Ishikawa (cell line): ENCODE measurements around the gene TAF11L13.

Experiments used
- CEBPB ChIP-seq: IDR thresholded peaks from 2 replicates; pipeline ENCODE4 v1.6.1; 2012
- CREB1 ChIP-seq: IDR thresholded peaks from 2 replicates; pipeline ENCODE4 v1.6.1; 2012; ENCODE audit warnings: low read depth
- EGR1 ChIP-seq: IDR thresholded peaks from 2 replicates; pipeline ENCODE4 v1.6.1; 2012
- EP300 ChIP-seq: IDR thresholded peaks from 2 replicates; pipeline ENCODE4 v1.6.1; 2012; ENCODE audit warnings: borderline replicate concordance
- FOXM1 ChIP-seq: IDR thresholded peaks from 2 replicates; pipeline ENCODE4 v1.6.1; 2012; ENCODE audit warnings: low read depth, borderline replicate concordance
- MAX ChIP-seq: IDR thresholded peaks from 2 replicates; pipeline ENCODE4 v1.6.1; 2012
- RAD21 ChIP-seq: IDR thresholded peaks from 2 replicates; pipeline ENCODE4 v1.6.1; 2012; ENCODE audit warnings: low read depth
- REST ChIP-seq: IDR thresholded peaks from 2 replicates; pipeline ENCODE4 v1.6.1; 2012; ENCODE audit warnings: low read depth, mild to moderate bottlenecking
- TAF1 ChIP-seq: IDR thresholded peaks from 2 replicates; pipeline ENCODE4 v1.6.1; 2012; ENCODE audit warnings: low read depth, mild to moderate bottlenecking
- TCF12 ChIP-seq: IDR thresholded peaks from 2 replicates; pipeline ENCODE4 v1.6.1; 2012; ENCODE audit warnings: low read depth
- TEAD4 ChIP-seq: IDR thresholded peaks from 2 replicates; pipeline ENCODE4 v1.6.1; 2012
- USF1 ChIP-seq: IDR thresholded peaks from 2 replicates; pipeline ENCODE4 v1.6.1; 2012
- YY1 ChIP-seq: IDR thresholded peaks from 2 replicates; pipeline ENCODE4 v1.6.1; 2012; ENCODE audit warnings: low read depth
- ZBTB7A ChIP-seq: IDR thresholded peaks from 2 replicates; pipeline ENCODE4 v1.6.1; 2012; ENCODE audit warnings: low read depth

GRCh38 chr5:17604951-17605350, 26.9 kb upstream of the TAF11L13 start:
- TF ChIP-seq MAX = no peak
- no peak for TF ChIP-seq TEAD4
- no peak for TF ChIP-seq RAD21
- TF ChIP-seq CEBPB = no peak
- no peak for TF ChIP-seq EP300
- no peak for TF ChIP-seq REST
- no peak for TF ChIP-seq EGR1
- TF ChIP-seq YY1 = no peak
- TF ChIP-seq TAF1 = no peak
- TF ChIP-seq TCF12 = no peak
- no peak for TF ChIP-seq ZBTB7A
- TF ChIP-seq FOXM1 = no peak
- no peak for TF ChIP-seq CREB1
- no peak for TF ChIP-seq USF1
